ENCODE measurements around the gene MAPK11.
A peak's percentile ranks its signal among the peaks of the same experiment; 100 is the strongest.

Gene MAPK11

GRCh38 chr22:50252082-50253045, 17.8 kb downstream of the MAPK11 start:
- DNase-seq (ENCODE audit: low read depth, low spot score), result no peak
- H3K27ac ChIP-seq, result peak overlapping the region; percentile 32

GRCh38 chr22:50251477-50252081, 18.6 kb downstream of the MAPK11 start:
- H3K27ac ChIP-seq, result peak overlapping the region; percentile 32
- no peak for DNase-seq (ENCODE audit: low read depth, low spot score)

GRCh38 chr22:50250555-50251476, 19.4 kb downstream of the MAPK11 start, which contains the start of gene HDAC10:
TSS of gene HDAC10 (minus strand) at chr22:50251265. CDS start at chr22:50251032, 233 bp downstream.
- peak within 1 kb of the TSS; percentile 32 for H3K27ac ChIP-seq
- no peak for DNase-seq (ENCODE audit: low read depth, low spot score)

GRCh38 chr22:50250249-50250554, 20.0 kb downstream of the MAPK11 start:
- no peak for DNase-seq (ENCODE audit: low read depth, low spot score)
- H3K27ac ChIP-seq, result no peak overlapping the region

- no peak overlapping the region for H3K27ac ChIP-seq
Measured at GRCh38 chr22:50249341-50250248, 20.6 kb downstream of the MAPK11 start.

GRCh38 chr22:50248196-50249081, 21.7 kb downstream of the MAPK11 start:
- H3K27ac ChIP-seq, result no peak overlapping the region
- DNase-seq (ENCODE audit: low read depth, low spot score), result no peak

More at GRCh38 chr22:50249341-50250248, 20.6 kb downstream of the MAPK11 start:
- no peak for DNase-seq (ENCODE audit: low read depth, low spot score)

GRCh38 chr22:50247748-50248147, 22.4 kb downstream of the MAPK11 start:
- DNase-seq (ENCODE audit: low read depth, low spot score), result no peak
- no peak overlapping the region for H3K27ac ChIP-seq

- no peak for DNase-seq (ENCODE audit: low read depth, low spot score)
- H3K27ac ChIP-seq, result no peak overlapping the region
Measured at GRCh38 chr22:50246242-50247175, 23.7 kb downstream of the MAPK11 start.

GRCh38 chr22:50245214-50246072, 24.7 kb downstream of the MAPK11 start:
- no peak for DNase-seq (ENCODE audit: low read depth, low spot score)
- H3K27ac ChIP-seq, result peak overlapping the region; percentile 86

- H3K27ac ChIP-seq, result peak within 1 kb of the TSS; percentile 86
- peak; percentile 51 for DNase-seq (ENCODE audit: low read depth, low spot score)
Measured at GRCh38 chr22:50244420-50245213, 25.6 kb downstream of the MAPK11 start, which contains the start of gene TUBGCP6. TSS of gene TUBGCP6 (minus strand) at chr22:50245023. CDS start at chr22:50244459, 564 bp downstream.

GRCh38 chr22:50243685-50244419, 26.3 kb downstream of the MAPK11 start:
- no peak for DNase-seq (ENCODE audit: low read depth, low spot score)
- peak overlapping the region; percentile 86 for H3K27ac ChIP-seq

- H3K27ac ChIP-seq, result no peak overlapping the region
- no peak for DNase-seq (ENCODE audit: low read depth, low spot score)
Measured at GRCh38 chr22:50242406-50242949, 27.7 kb downstream of the MAPK11 start.

- no peak for DNase-seq (ENCODE audit: low read depth, low spot score)
- no peak overlapping the region for H3K27ac ChIP-seq
Measured at GRCh38 chr22:50238755-50239154, 31.4 kb downstream of the MAPK11 start.

GRCh38 chr22:50236731-50237409, 33.3 kb downstream of the MAPK11 start:
- no peak for DNase-seq (ENCODE audit: low read depth, low spot score)
- no peak overlapping the region for H3K27ac ChIP-seq
